ENCODE data around the gene NRSN2.
"Not testable (repeated sequence)": the region's sequence is repeated elsewhere in the genome, so short reads cannot be mapped to it uniquely, and the experiment has no call there.

NRSN2 gene

GRCh38 chr20:325045-325888 lies 21.6 kb upstream of the NRSN2 start, which contains the start of gene SOX12:
SOX12 (plus strand) TSS chr20:325552; CDS start chr20:325925, 373 bp downstream.
- peak; percentile 97 for DNase-seq (ENCODE audit: low read depth)

GRCh38 chr20:325889-326644 lies 20.8 kb upstream of the NRSN2 start:
- no peak for DNase-seq (ENCODE audit: low read depth)

GRCh38 chr20:326645-327185 lies 20.2 kb upstream of the NRSN2 start:
- no peak for DNase-seq (ENCODE audit: low read depth)

GRCh38 chr20:327186-328026 lies 19.5 kb upstream of the NRSN2 start:
- DNase-seq (ENCODE audit: low read depth) = peak; percentile 52

- no peak for DNase-seq (ENCODE audit: low read depth)
These were observed 18.6 kb upstream of the NRSN2 start for GRCh38 chr20:328027-328974.

- DNase-seq (ENCODE audit: low read depth) = no peak
These were observed 17.8 kb upstream of the NRSN2 start for GRCh38 chr20:328975-329695.

- DNase-seq (ENCODE audit: low read depth) = no peak
These were observed 17.1 kb upstream of the NRSN2 start for GRCh38 chr20:329851-330232.

- peak; percentile 47 for DNase-seq (ENCODE audit: low read depth)
These were observed 16.4 kb upstream of the NRSN2 start for GRCh38 chr20:330233-331149.

- DNase-seq (ENCODE audit: low read depth) = no peak
These were observed 12.3 kb upstream of the NRSN2 start for GRCh38 chr20:334578-334977.

- DNase-seq (ENCODE audit: low read depth) = not testable (repeated sequence)
These were observed 10.9 kb upstream of the NRSN2 start for GRCh38 chr20:336040-336439.

GRCh38 chr20:341682-342081 lies 5.2 kb upstream of the NRSN2 start:
- DNase-seq (ENCODE audit: low read depth) = no peak

- DNase-seq (ENCODE audit: low read depth) = no peak
These were observed 3.8 kb upstream of the NRSN2 start for GRCh38 chr20:343107-343506.

GRCh38 chr20:346033-346639 lies 775 bp upstream of the NRSN2 start:
- no peak for DNase-seq (ENCODE audit: low read depth)

GRCh38 chr20:347317-347639 lies 367 bp downstream of the NRSN2 start:
- no peak for DNase-seq (ENCODE audit: low read depth)

- DNase-seq (ENCODE audit: low read depth) = peak; percentile 40
These were observed 951 bp downstream of the NRSN2 start for GRCh38 chr20:347640-348484.

- no peak for DNase-seq (ENCODE audit: low read depth)
These were observed 2.3 kb downstream of the NRSN2 start for GRCh38 chr20:348972-349841.

GRCh38 chr20:353166-353565 lies 6.3 kb downstream of the NRSN2 start:
- no peak for DNase-seq (ENCODE audit: low read depth)
